Measurements from ENCODE around the gene BRICD5. TPM values are rescaled to one million over a fixed set of nuclear protein-coding genes. Genes with fewer than 3 reads are reported as not detected.
"Not testable (repeated sequence)": the region's sequence is repeated elsewhere in the genome, so short reads cannot be mapped to it uniquely, and the experiment has no call there.

BRICD5 gene
- 0.36 TPM for total RNA-seq

- no peak for ATAC-seq
Measured at GRCh38 chr16:2210386-2211365, at the start of gene BRICD5. Gene BRICD5 (minus strand): TSS chr16:2210863. CDS start chr16:2210833, 30 bp downstream.

- no peak for ATAC-seq
Measured at GRCh38 chr16:2260250-2260649, 49.6 kb upstream of the BRICD5 start.

- ATAC-seq = not testable (repeated sequence)
Measured at GRCh38 chr16:2258530-2258929, 47.9 kb upstream of the BRICD5 start.

- ATAC-seq = no peak
Measured at GRCh38 chr16:2257726-2258125, 47.1 kb upstream of the BRICD5 start.

- ATAC-seq = no peak
Measured at GRCh38 chr16:2256531-2257140, 46.0 kb upstream of the BRICD5 start.

- ATAC-seq = no peak
Measured at GRCh38 chr16:2253293-2253692, 42.6 kb upstream of the BRICD5 start.

- ATAC-seq = no peak
Measured at GRCh38 chr16:2252806-2253148, 42.1 kb upstream of the BRICD5 start.

- ATAC-seq = peak; percentile 94
Measured at GRCh38 chr16:2251296-2252111, 40.8 kb upstream of the BRICD5 start, which contains the start of gene ECI1. Gene ECI1 (minus strand): TSS chr16:2251587. CDS start chr16:2251566, 21 bp downstream.

- ATAC-seq = peak; percentile 17
Measured at GRCh38 chr16:2250652-2251295, 40.1 kb upstream of the BRICD5 start.

GRCh38 chr16:2246301-2246885 is 35.7 kb upstream of the BRICD5 start:
- no peak for ATAC-seq

- ATAC-seq = peak; percentile 46
Measured at GRCh38 chr16:2244926-2245795, 34.5 kb upstream of the BRICD5 start.

GRCh38 chr16:2244301-2244700 is 33.6 kb upstream of the BRICD5 start:
- ATAC-seq = peak; percentile 31

- peak; percentile 5 for ATAC-seq
Measured at GRCh38 chr16:2243781-2244180, 33.1 kb upstream of the BRICD5 start.

- ATAC-seq = no peak
Measured at GRCh38 chr16:2243031-2243528, 32.4 kb upstream of the BRICD5 start.

- no peak for ATAC-seq
Measured at GRCh38 chr16:2242598-2242997, 31.9 kb upstream of the BRICD5 start.

GRCh38 chr16:2240331-2240730 is 29.7 kb upstream of the BRICD5 start:
- not testable (repeated sequence) for ATAC-seq

- ATAC-seq = peak; percentile 32
Measured at GRCh38 chr16:2238838-2239675, 28.4 kb upstream of the BRICD5 start.

- peak; percentile 17 for ATAC-seq
Measured at GRCh38 chr16:2238150-2238837, 27.6 kb upstream of the BRICD5 start.
